ENCODE measurements around the gene GNAZ. TPM values are rescaled to one million over a fixed set of nuclear protein-coding genes. Genes with fewer than 3 reads are reported as not detected.

GNAZ gene
- total RNA-seq, 1 donor = 10.0 TPM

GRCh38 chr22:23067023-23067650, 3.2 kb upstream of the GNAZ start:
- no peak overlapping the region for H3K4me3 ChIP-seq (ENCODE audit: low read length)
- no peaks in the 10 kb centered on the region for H3K9me3 ChIP-seq (ENCODE audit: low read depth, low read length)
- H3K4me1 ChIP-seq (ENCODE audit: insufficient read depth, low read length) = peaks cover 17% of the 10 kb centered on the region
- H3K27me3 ChIP-seq (ENCODE audit: insufficient read depth, low read length) = peaks cover 13% of the 10 kb centered on the region

- Histone ChIP-seq H3K9me3 (ENCODE audit: low read depth, low read length) (no peaks in the 10 kb centered on the region), H3K4me1 (ENCODE audit: insufficient read depth, low read length) (peaks cover 17% of the 10 kb centered on the region), H3K27me3 (ENCODE audit: insufficient read depth, low read length) (peaks cover 13% of the 10 kb centered on the region), H3K4me3 (ENCODE audit: low read length) (no peak overlapping the region)
These were observed 2.6 kb upstream of the GNAZ start for GRCh38 chr22:23067691-23068090.

GRCh38 chr22:23068096-23068831, 2.1 kb upstream of the GNAZ start:
- Histone ChIP-seq H3K27me3 (ENCODE audit: insufficient read depth, low read length) (peaks cover 13% of the 10 kb centered on the region), H3K4me1 (ENCODE audit: insufficient read depth, low read length) (peaks cover 17% of the 10 kb centered on the region), H3K4me3 (ENCODE audit: low read length) (no peak overlapping the region), H3K9me3 (ENCODE audit: low read depth, low read length) (no peaks in the 10 kb centered on the region)

GRCh38 chr22:23068832-23069385, 1.4 kb upstream of the GNAZ start:
- Histone ChIP-seq H3K4me1 (ENCODE audit: insufficient read depth, low read length) (peaks cover 17% of the 10 kb centered on the region), H3K27me3 (ENCODE audit: insufficient read depth, low read length) (peaks cover 13% of the 10 kb centered on the region), H3K4me3 (ENCODE audit: low read length) (no peak overlapping the region), H3K9me3 (ENCODE audit: low read depth, low read length) (no peaks in the 10 kb centered on the region)

GRCh38 chr22:23069502-23070357, 589 bp upstream of the GNAZ start:
- Histone ChIP-seq H3K27me3 (ENCODE audit: insufficient read depth, low read length) (peaks cover 13% of the 10 kb centered on the region), H3K4me1 (ENCODE audit: insufficient read depth, low read length) (peaks cover 17% of the 10 kb centered on the region), H3K4me3 (ENCODE audit: low read length) (peak overlapping the region; percentile 24), H3K9me3 (ENCODE audit: low read depth, low read length) (no peaks in the 10 kb centered on the region)

GRCh38 chr22:23071230-23072076, 1.1 kb downstream of the GNAZ start:
- Histone ChIP-seq H3K9me3 (ENCODE audit: low read depth, low read length) (no peaks in the 10 kb centered on the region), H3K4me1 (ENCODE audit: insufficient read depth, low read length) (peaks cover 17% of the 10 kb centered on the region), H3K27me3 (ENCODE audit: insufficient read depth, low read length) (peaks cover 13% of the 10 kb centered on the region), H3K4me3 (ENCODE audit: low read length) (no peak overlapping the region)

DNA sequence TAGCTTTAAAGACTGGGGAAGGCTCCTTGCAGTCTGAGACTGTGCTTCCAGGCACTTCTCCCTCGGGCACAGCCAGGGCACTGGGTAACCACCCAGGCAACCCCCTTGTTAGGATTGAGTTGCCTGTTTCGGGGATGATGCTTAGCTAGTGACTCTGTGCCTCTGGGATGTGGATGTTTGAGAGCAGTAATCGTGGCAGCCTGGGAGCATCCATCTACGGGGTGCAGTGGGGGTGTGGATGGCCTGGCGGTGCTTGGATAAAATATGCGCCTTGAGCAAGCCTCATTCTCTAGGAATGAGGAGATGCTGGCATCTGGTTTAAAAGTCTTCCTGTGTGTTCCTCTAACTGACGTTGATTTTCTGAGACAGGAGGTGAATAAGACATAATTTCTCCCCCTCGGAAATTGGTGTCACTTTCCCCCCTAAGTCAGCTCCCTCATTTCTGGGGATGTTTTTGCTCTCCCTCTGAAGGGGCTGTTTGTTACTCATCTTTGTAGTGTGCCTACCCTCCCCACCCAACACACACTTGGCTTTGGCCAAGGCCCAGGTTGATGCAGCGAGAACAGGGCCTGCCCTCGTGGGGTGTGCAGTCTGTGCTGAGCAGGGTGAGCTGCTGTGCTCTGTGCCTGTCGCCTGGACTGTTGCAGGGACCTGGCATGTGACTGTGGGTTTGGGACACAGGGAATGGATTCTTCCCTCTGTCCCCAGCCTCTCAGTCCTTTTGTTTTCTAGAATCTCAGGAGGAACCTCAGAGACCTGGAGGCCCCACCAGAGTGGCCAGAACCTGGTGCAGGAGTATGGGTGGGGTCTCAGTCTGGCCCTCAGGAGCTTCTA, 2.0 kb downstream of the GNAZ start:
- H3K4me3 ChIP-seq (ENCODE audit: low read length) = no peak overlapping the region
- H3K4me1 ChIP-seq (ENCODE audit: insufficient read depth, low read length) = peaks cover 17% of the 10 kb centered on the region
- peaks cover 13% of the 10 kb centered on the region for H3K27me3 ChIP-seq (ENCODE audit: insufficient read depth, low read length)
- no peaks in the 10 kb centered on the region for H3K9me3 ChIP-seq (ENCODE audit: low read depth, low read length)

DNA sequence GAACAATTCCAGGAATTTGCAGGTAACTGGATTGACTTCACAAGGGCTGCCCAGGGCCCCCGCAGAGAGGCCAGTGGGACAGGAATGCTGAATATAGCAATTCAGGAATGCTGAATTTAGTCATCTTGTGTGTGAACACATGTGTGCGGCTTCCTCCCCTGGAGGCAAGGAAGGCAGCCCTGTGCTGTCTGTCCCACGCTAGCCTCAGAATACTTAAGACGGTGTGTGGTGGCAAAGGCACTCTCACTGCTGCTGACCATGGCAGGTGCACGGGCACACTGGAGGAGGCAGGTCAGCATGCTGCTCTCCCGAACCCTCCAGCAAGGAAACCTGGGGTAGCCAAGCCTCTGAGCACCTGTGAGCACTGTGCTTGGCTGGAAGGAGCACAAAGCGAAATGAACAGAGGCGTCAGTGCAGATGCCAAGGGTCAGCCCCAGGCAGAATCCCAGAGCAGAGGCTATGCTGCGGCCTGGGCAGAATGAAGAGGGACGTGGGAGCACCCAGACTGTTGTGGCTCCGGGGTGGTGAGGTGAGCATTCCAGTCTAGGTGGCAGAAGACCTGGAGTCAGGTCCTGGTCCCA, 2.7 kb downstream of the GNAZ start:
- Histone ChIP-seq H3K9me3 (ENCODE audit: low read depth, low read length) (no peaks in the 10 kb centered on the region), H3K4me3 (ENCODE audit: low read length) (no peak overlapping the region), H3K4me1 (ENCODE audit: insufficient read depth, low read length) (peaks cover 17% of the 10 kb centered on the region), H3K27me3 (ENCODE audit: insufficient read depth, low read length) (peaks cover 13% of the 10 kb centered on the region)

GRCh38 chr22:23073526-23074229, 3.4 kb downstream of the GNAZ start:
- Histone ChIP-seq H3K27me3 (ENCODE audit: insufficient read depth, low read length) (peaks cover 13% of the 10 kb centered on the region), H3K9me3 (ENCODE audit: low read depth, low read length) (no peaks in the 10 kb centered on the region), H3K4me3 (ENCODE audit: low read length) (no peak overlapping the region), H3K4me1 (ENCODE audit: insufficient read depth, low read length) (peaks cover 17% of the 10 kb centered on the region)

DNA sequence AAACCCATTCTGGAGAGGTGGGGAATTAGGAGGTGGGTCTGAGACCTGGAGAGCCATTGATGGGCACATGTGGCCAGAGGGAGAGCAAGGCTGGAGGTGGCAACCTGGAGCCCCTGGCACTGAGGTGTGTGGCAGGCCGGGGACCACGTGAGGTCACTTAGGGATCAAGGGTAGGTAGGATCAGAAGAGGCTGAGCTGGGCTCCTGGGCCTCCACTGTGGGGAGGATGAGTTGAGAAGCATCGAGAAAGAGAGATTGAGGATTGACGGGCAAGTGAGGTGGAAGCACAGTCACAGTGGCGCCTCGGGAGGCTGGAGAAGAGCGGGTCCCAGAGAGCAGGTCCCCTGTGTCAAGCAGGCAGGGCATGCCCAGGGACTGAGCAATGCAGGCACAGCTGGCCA, 4.1 kb downstream of the GNAZ start:
- H3K4me3 ChIP-seq (ENCODE audit: low read length) = no peak overlapping the region
- peaks cover 16% of the 10 kb centered on the region for H3K4me1 ChIP-seq (ENCODE audit: insufficient read depth, low read length)
- H3K9me3 ChIP-seq (ENCODE audit: low read depth, low read length) = no peaks in the 10 kb centered on the region
- H3K27me3 ChIP-seq (ENCODE audit: insufficient read depth, low read length) = peaks cover 9% of the 10 kb centered on the region

GRCh38 chr22:23075050-23075449, 4.7 kb downstream of the GNAZ start:
- H3K9me3 ChIP-seq (ENCODE audit: low read depth, low read length) = no peaks in the 10 kb centered on the region
- H3K4me3 ChIP-seq (ENCODE audit: low read length) = no peak overlapping the region
- H3K27me3 ChIP-seq (ENCODE audit: insufficient read depth, low read length) = peaks cover 9% of the 10 kb centered on the region
- peaks cover 12% of the 10 kb centered on the region for H3K4me1 ChIP-seq (ENCODE audit: insufficient read depth, low read length)

GRCh38 chr22:23075525-23076216, 5.4 kb downstream of the GNAZ start:
- Histone ChIP-seq H3K9me3 (ENCODE audit: low read depth, low read length) (no peaks in the 10 kb centered on the region), H3K27me3 (ENCODE audit: insufficient read depth, low read length) (peaks cover 9% of the 10 kb centered on the region), H3K4me1 (ENCODE audit: insufficient read depth, low read length) (peaks cover 10% of the 10 kb centered on the region), H3K4me3 (ENCODE audit: low read length) (no peak overlapping the region)
